ENCODE measurements around the gene SPOCK2.
"Not testable (repeated sequence)": the region's sequence is repeated elsewhere in the genome, so short reads cannot be mapped to it uniquely, and the experiment has no call there.

GRCh38 chr10:72136225-72136624, 47.9 kb upstream of the SPOCK2 start:
- TF ChIP-seq CTCF (conservative IDR thresholded peaks at IDR 0.05; ENCODE audit: low read depth, low read length); POLR2A (IDR thresholded peaks at IDR 0.05; ENCODE audit: low read depth, low read length); FOS (IDR thresholded peaks at IDR 0.05; ENCODE audit: low read depth, low read length); RCOR1 (IDR thresholded peaks at IDR 0.05; ENCODE audit: insufficient replicate concordance, low read length); ELK1 (IDR thresholded peaks at IDR 0.05; ENCODE audit: borderline replicate concordance, low read depth, low read length); RAD21 (IDR thresholded peaks at IDR 0.05; ENCODE audit: low read length): not testable (repeated sequence)
